Retinal pigment epithelial cell (primary cell): Measurements from ENCODE around the gene KMT2C.

Experiments
- DNase-seq: peaks from one replicate; pipeline ENCODE4 v3.0.0-alpha.2; 2010; ENCODE audit warnings: low read depth
- H3K4me3 ChIP-seq: 2 replicates; pipeline ENCODE4 v1.5.1; 2011; ENCODE audit warnings: mild to moderate bottlenecking, low read length, control low read depth, moderate library complexity
- CTCF ChIP-seq: conservative IDR thresholded peaks from 2 replicates; pipeline ENCODE4 v1.5.1; 2011; ENCODE audit warnings: low read depth, low read length, control low read depth, inconsistent platforms

The KMT2C gene

GRCh38 chr7:152189061-152189460, 246.7 kb downstream of the KMT2C start:
- TF ChIP-seq CTCF = no peak
- no peak for DNase-seq
- H3K4me3 ChIP-seq = no peak overlapping the region

GRCh38 chr7:152185558-152185957, 250.2 kb downstream of the KMT2C start:
- DNase-seq = no peak
- TF ChIP-seq CTCF = no peak
- H3K4me3 ChIP-seq = no peak overlapping the region

- no peak overlapping the region for H3K4me3 ChIP-seq
- no peak for DNase-seq
- TF ChIP-seq CTCF = no peak
Measured at GRCh38 chr7:152180587-152180986, 255.2 kb downstream of the KMT2C start.

GRCh38 chr7:152180048-152180447, 255.8 kb downstream of the KMT2C start:
- no peak overlapping the region for H3K4me3 ChIP-seq
- no peak for TF ChIP-seq CTCF
- no peak for DNase-seq

DNA sequence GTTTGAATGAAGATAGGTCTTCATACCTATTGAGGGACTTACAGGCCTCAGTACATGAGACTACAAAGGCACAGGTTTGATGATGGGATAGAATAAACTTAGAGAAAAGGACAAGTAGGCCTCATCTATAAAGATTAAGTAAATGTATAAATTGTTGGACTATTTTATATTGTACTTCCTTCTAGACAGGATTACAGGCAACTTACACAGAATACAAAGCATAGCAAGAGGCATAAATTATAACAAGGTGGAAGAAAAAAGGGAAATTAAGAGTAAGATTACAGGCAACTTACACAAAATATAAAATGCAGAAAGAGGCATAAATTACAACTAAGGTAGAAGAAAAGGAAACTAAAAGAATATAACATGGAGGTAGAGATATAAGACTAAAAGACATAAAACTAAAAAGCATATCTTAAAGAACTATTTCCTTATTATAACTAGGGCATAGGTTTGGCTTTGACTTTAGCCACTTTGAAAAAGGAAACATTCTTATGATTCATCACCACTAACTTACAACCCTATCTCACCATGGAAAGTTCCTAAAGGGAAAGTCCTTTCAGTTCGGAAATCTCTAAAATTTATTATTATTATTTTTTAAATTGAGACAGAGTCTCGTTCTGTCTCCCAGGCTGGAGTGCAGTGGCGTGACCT, 257.3 kb downstream of the KMT2C start:
- H3K4me3 ChIP-seq = no peak overlapping the region
- DNase-seq = no peak
- TF ChIP-seq CTCF = no peak

- no peak overlapping the region for H3K4me3 ChIP-seq
- no peak for TF ChIP-seq CTCF
- DNase-seq = no peak
Measured at GRCh38 chr7:152177681-152178404, 258.0 kb downstream of the KMT2C start.

DNA sequence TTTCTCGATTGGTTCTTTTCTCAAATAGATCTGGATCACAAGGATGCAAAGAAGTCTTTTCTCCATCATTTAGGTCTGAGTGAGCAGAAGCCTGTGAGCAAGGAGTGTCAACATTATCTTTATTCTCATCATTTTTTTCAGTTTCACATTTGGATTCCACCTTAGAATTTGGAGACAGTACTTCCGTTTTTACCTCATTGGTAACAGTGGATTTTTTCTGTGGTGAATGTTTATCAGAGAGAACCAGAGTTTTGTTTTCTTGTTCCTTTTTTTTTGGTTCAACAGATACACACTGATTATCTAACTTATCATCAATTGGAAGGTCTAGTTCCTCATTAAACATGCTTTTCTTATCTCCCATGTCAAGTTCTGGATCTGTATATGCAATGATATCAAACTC, 259.0 kb downstream of the KMT2C start:
- no peak overlapping the region for H3K4me3 ChIP-seq
- TF ChIP-seq CTCF = no peak
- DNase-seq = no peak
